Neural crest cell (in vitro differentiated cells): ENCODE results near the gene PCDHGB3. TPM values are rescaled to one million over a fixed set of nuclear protein-coding genes. Genes with fewer than 3 reads are reported as not detected.
"Not testable (repeated sequence)": the region's sequence is repeated elsewhere in the genome, so short reads cannot be mapped to it uniquely, and the experiment has no call there.

Experiments used
- DNase-seq: peaks from one replicate; pipeline ENCODE4 v3.0.0; 2021; ENCODE audit warnings: low read depth, mixed read lengths, low spot score
- H3K27ac Mint-ChIP-seq: one replicate; pipeline ENCODE4 v1.8.0; 2021; ENCODE audit warnings: mild to moderate bottlenecking, mixed read lengths; ENCODE audit not compliant: unreplicated experiment
- H3K27me3 Mint-ChIP-seq: 2 replicates; pipeline ENCODE4 v1.8.0; 2021; ENCODE audit warnings: low read depth, mild to moderate bottlenecking, mixed read lengths
- H3K36me3 Mint-ChIP-seq: 2 replicates; pipeline ENCODE4 v1.8.0; 2021; ENCODE audit warnings: low read depth, mild to moderate bottlenecking, mixed read lengths
- H3K4me1 Mint-ChIP-seq: 2 replicates; pipeline ENCODE4 v1.8.0; 2021; ENCODE audit warnings: mixed read lengths
- H3K4me3 Mint-ChIP-seq: one replicate; pipeline ENCODE4 v1.8.0; 2021; ENCODE audit warnings: mild to moderate bottlenecking, mixed read lengths
- H3K9me3 Mint-ChIP-seq: 2 replicates; pipeline ENCODE4 v1.8.0; 2021; ENCODE audit warnings: mixed read lengths
- CTCF ChIP-seq: fragments of 200-600 bp; sonication (generic); conservative IDR thresholded peaks from 2 replicates; pipeline ENCODE4 v1.5.0; 2021; ENCODE audit warnings: antibody characterized with exemption, mild to moderate bottlenecking
- total RNA-seq: library from RNA; stranded (reverse); gene quantifications from 2 replicates; pipeline ENCODE4 v1.2.1, GENCODE V29; 2021

PCDHGB3 gene
- total RNA-seq, 1 donor from 2014 or later, result 0.51 TPM

- TF ChIP-seq CTCF, result peak; percentile 64
- not testable (repeated sequence) for H3K27ac Mint-ChIP-seq, DNase-seq
- peaks cover 17% of the 10 kb centered on the region for H3K4me1 Mint-ChIP-seq
- peaks cover 82% of the 10 kb centered on the region for H3K36me3 Mint-ChIP-seq
- peak within 1 kb of the TSS; percentile 44 for H3K4me3 Mint-ChIP-seq
- peaks cover 36% of the 10 kb centered on the region for H3K9me3 Mint-ChIP-seq
- peaks cover 13% of the 10 kb centered on the region for H3K27me3 Mint-ChIP-seq
Measured at GRCh38 chr5:141417494-141418172, 47.6 kb downstream of the PCDHGB3 start, which contains the start of gene PCDHGB7. TSS of gene PCDHGB7 (plus strand) at chr5:141417677. CDS start at chr5:141417860, 183 bp downstream.

GRCh38 chr5:141419074-141419880 is 49.2 kb downstream of the PCDHGB3 start:
- H3K9me3 Mint-ChIP-seq, result peaks cover 37% of the 10 kb centered on the region
- H3K4me1 Mint-ChIP-seq, result peaks cover 3% of the 10 kb centered on the region

GRCh38 chr5:141420855-141421488 is 50.9 kb downstream of the PCDHGB3 start, which contains the start of gene PCDHGA11:
TSS of gene PCDHGA11 (plus strand) at chr5:141421051. CDS start at chr5:141421228, 177 bp downstream.
- H3K9me3 Mint-ChIP-seq, result peaks cover 30% of the 10 kb centered on the region
- peak; percentile 61 for TF ChIP-seq CTCF
- H3K27ac Mint-ChIP-seq, result no peak within 1 kb of the TSS
- peaks cover 5% of the 10 kb centered on the region for H3K27me3 Mint-ChIP-seq
- peak within 1 kb of the TSS; percentile 75 for H3K4me3 Mint-ChIP-seq
- H3K36me3 Mint-ChIP-seq, result peaks cover 80% of the 10 kb centered on the region
- H3K4me1 Mint-ChIP-seq, result no peaks in the 10 kb centered on the region
- DNase-seq, result no peak

More at GRCh38 chr5:141419074-141419880, 49.2 kb downstream of the PCDHGB3 start:
- DNase-seq, result no peak
- Mint-ChIP-seq H3K27me3 (peaks cover 7% of the 10 kb centered on the region), H3K27ac (no peak overlapping the region), H3K4me3 (peak overlapping the region; percentile 47), H3K36me3 (peaks cover 78% of the 10 kb centered on the region)
- no peak for TF ChIP-seq CTCF

- Mint-ChIP-seq H3K9me3 (peaks cover 26% of the 10 kb centered on the region), H3K27me3 (peaks cover 5% of the 10 kb centered on the region), H3K36me3 (peaks cover 81% of the 10 kb centered on the region), H3K4me3 (no peak overlapping the region), H3K4me1 (no peaks in the 10 kb centered on the region), H3K27ac (no peak overlapping the region)
- TF ChIP-seq CTCF, result no peak
- no peak for DNase-seq
Measured at GRCh38 chr5:141421489-141421855, 51.4 kb downstream of the PCDHGB3 start.

Other genes starting within 250 kb of the PCDHGB3 start
- gene PCDHB4, start 248.4 kb upstream of the PCDHGB3 start, total RNA-seq, result 2.6 and 2.7 TPM in 2 replicates
- gene PCDHB5, start 235.0 kb upstream of the PCDHGB3 start, total RNA-seq, result 3.0 and 3.3 TPM in 2 replicates
- gene PCDHB6, start 220.2 kb upstream of the PCDHGB3 start, total RNA-seq, result 0.64 and 0.70 TPM in 2 replicates
- gene PCDHB7, start 197.6 kb upstream of the PCDHGB3 start, total RNA-seq, result 0.39 and 0.58 TPM in 2 replicates
- 1.3 and 1.8 TPM in 2 replicates for gene PCDHB8, start 192.5 kb upstream of the PCDHGB3 start, total RNA-seq
- gene PCDHB16, start 187.9 kb upstream of the PCDHGB3 start, total RNA-seq, result 11.4 and 12.6 TPM in 2 replicates
- 5.5 and 7.0 TPM in 2 replicates for gene PCDHB9, start 183.1 kb upstream of the PCDHGB3 start, total RNA-seq
- 5.2 and 5.5 TPM in 2 replicates for gene PCDHB10, start 177.9 kb upstream of the PCDHGB3 start, total RNA-seq
- 2.7 and 3.6 TPM in 2 replicates for gene PCDHB11, start 170.6 kb upstream of the PCDHGB3 start, total RNA-seq
- gene PCDHB12, start 161.5 kb upstream of the PCDHGB3 start, total RNA-seq, result 3.1 TPM in 2 replicates
- gene PCDHB13, start 156.3 kb upstream of the PCDHGB3 start, total RNA-seq, result 3.6 TPM in 2 replicates
- 5.5 TPM in 2 replicates for gene PCDHB14, start 146.9 kb upstream of the PCDHGB3 start, total RNA-seq
- gene PCDHB15, start 124.8 kb upstream of the PCDHGB3 start, total RNA-seq, result 5.5 and 5.6 TPM in 2 replicates
- 0.72 and 1.1 TPM in 2 replicates for gene SLC25A2, start 66.2 kb upstream of the PCDHGB3 start, total RNA-seq
- 100.0 and 100 TPM in 2 replicates for gene TAF7, start 49.5 kb upstream of the PCDHGB3 start, total RNA-seq
- gene PCDHGA1, start 39.7 kb upstream of the PCDHGB3 start, total RNA-seq, result 0.54 and 0.93 TPM in 2 replicates
- 0.32 and 0.54 TPM in 2 replicates for gene PCDHGA2, start 31.5 kb upstream of the PCDHGB3 start, total RNA-seq
- 0.16 and 0.33 TPM in 2 replicates for gene PCDHGA3, start 26.4 kb upstream of the PCDHGB3 start, total RNA-seq
- 2.8 and 3.0 TPM in 2 replicates for gene PCDHGB1, start 20.1 kb upstream of the PCDHGB3 start, total RNA-seq
- gene PCDHGA4, start 15.2 kb upstream of the PCDHGB3 start, total RNA-seq, result 0.56 and 0.93 TPM in 2 replicates
- 1.3 and 1.5 TPM in 2 replicates for gene PCDHGB2, start 10.2 kb upstream of the PCDHGB3 start, total RNA-seq
- gene PCDHGA5, start 6.1 kb upstream of the PCDHGB3 start, total RNA-seq, result 0.32 and 0.51 TPM in 2 replicates
- 0.49 and 0.52 TPM in 2 replicates for gene PCDHGA6, start 3.6 kb downstream of the PCDHGB3 start, total RNA-seq
- 0.32 and 0.37 TPM in 2 replicates for gene PCDHGA7, start 12.5 kb downstream of the PCDHGB3 start, total RNA-seq
- gene PCDHGB4, start 17.5 kb downstream of the PCDHGB3 start, total RNA-seq, result 4.2 and 5.3 TPM in 2 replicates
- gene PCDHGA8, start 22.4 kb downstream of the PCDHGB3 start, total RNA-seq, result 0.33 and 0.43 TPM in 2 replicates
- 0.91 and 1.5 TPM in 2 replicates for gene PCDHGB5, start 27.7 kb downstream of the PCDHGB3 start, total RNA-seq
- 0.72 and 0.86 TPM in 2 replicates for gene PCDHGA9, start 32.5 kb downstream of the PCDHGB3 start, total RNA-seq
- gene PCDHGB6, start 37.8 kb downstream of the PCDHGB3 start, total RNA-seq, result 53.6 and 53.7 TPM in 2 replicates
- 18.4 and 18.5 TPM in 2 replicates for gene PCDHGA10, start 42.7 kb downstream of the PCDHGB3 start, total RNA-seq
- 6.5 and 7.0 TPM in 2 replicates for gene PCDHGB7, start 47.4 kb downstream of the PCDHGB3 start, total RNA-seq
- gene PCDHGA11, start 50.8 kb downstream of the PCDHGB3 start, total RNA-seq, result 1.8 and 2.4 TPM in 2 replicates
- gene PCDHGA12, start 60.3 kb downstream of the PCDHGB3 start, total RNA-seq, result 1.5 and 1.8 TPM in 2 replicates
- 98.2 and 107 TPM in 2 replicates for gene PCDHGC3, start 105.7 kb downstream of the PCDHGB3 start, total RNA-seq
- gene PCDHGC4, start 114.8 kb downstream of the PCDHGB3 start, total RNA-seq, result 14.8 and 15.9 TPM in 2 replicates
- gene PCDHGC5, start 118.8 kb downstream of the PCDHGB3 start, total RNA-seq, result 2.2 and 3.0 TPM in 2 replicates
- gene DIAPH1, start 248.8 kb downstream of the PCDHGB3 start, total RNA-seq, result 86.3 and 99.1 TPM in 2 replicates